ENCODE data around the gene CEP43.

CEP43 gene, protein sequence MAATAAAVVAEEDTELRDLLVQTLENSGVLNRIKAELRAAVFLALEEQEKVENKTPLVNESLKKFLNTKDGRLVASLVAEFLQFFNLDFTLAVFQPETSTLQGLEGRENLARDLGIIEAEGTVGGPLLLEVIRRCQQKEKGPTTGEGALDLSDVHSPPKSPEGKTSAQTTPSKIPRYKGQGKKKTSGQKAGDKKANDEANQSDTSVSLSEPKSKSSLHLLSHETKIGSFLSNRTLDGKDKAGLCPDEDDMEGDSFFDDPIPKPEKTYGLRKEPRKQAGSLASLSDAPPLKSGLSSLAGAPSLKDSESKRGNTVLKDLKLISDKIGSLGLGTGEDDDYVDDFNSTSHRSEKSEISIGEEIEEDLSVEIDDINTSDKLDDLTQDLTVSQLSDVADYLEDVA

GRCh38 chr6:166999145-166999883 lies at the start of gene CEP43:
TSS of gene CEP43 (plus strand) at chr6:166999397. CDS start at chr6:166999413, 16 bp downstream.
- Histone ChIP-seq H3K36me3 (ENCODE audit: control insufficient read depth, low read length) (peaks cover 83% of the 10 kb centered on the region), H3K27ac (ENCODE audit: low read depth, low read length) (peak within 1 kb of the TSS; percentile 71), H3K9me2 (replicated peaks; ENCODE audit: control insufficient read depth, low read length) (no peaks in the 10 kb centered on the region), H3K9me3 (ENCODE audit: control insufficient read depth, insufficient read depth, low read length) (no peaks in the 10 kb centered on the region), H3F3A (ENCODE audit: control insufficient read depth, insufficient read depth) (0 out of 2 replicates have a peak, but pooled peaks cover 3% of the 10 kb centered on the region), H4K20me1 (ENCODE audit: control insufficient read depth, insufficient read depth, low read depth, low read length) (peaks cover 20% of the 10 kb centered on the region), H3K79me2 (ENCODE audit: control insufficient read depth, low read length) (peaks cover 91% of the 10 kb centered on the region), H3K27me3 (ENCODE audit: control insufficient read depth, low read length) (no peaks in the 10 kb centered on the region), H3K4me1 (ENCODE audit: control insufficient read depth, low read length) (peaks cover 33% of the 10 kb centered on the region), H3K4me2 (ENCODE audit: low read length) (peak within 1 kb of the TSS; percentile 73), H3K4me3 (ENCODE audit: low read length) (peak within 1 kb of the TSS; percentile 93)
- TF ChIP-seq EZH2phosphoT487 (IDR thresholded peaks at IDR 0.05; ENCODE audit: borderline replicate concordance, low read length) (no peak), CTCF (IDR thresholded peaks at IDR 0.05; ENCODE audit: low read depth, low read length, poor library complexity, severe bottlenecking) (no peak)

- Histone ChIP-seq H3K4me3 (ENCODE audit: low read length) (no peak overlapping the region), H3K79me2 (ENCODE audit: control insufficient read depth, low read length) (peaks cover 46% of the 10 kb centered on the region), H3K4me2 (ENCODE audit: low read length) (peak overlapping the region; percentile 62), H3K27ac (ENCODE audit: low read depth, low read length) (0 out of 2 replicates have a peak overlapping the region, but pooled peaks have one; percentile 41), H3K36me3 (ENCODE audit: control insufficient read depth, low read length) (peaks cover 69% of the 10 kb centered on the region), H3K9me2 (replicated peaks; ENCODE audit: control insufficient read depth, low read length) (no peaks in the 10 kb centered on the region), H3F3A (ENCODE audit: control insufficient read depth, insufficient read depth) (peaks cover 24% of the 10 kb centered on the region), H3K9me3 (ENCODE audit: control insufficient read depth, insufficient read depth, low read length) (no peaks in the 10 kb centered on the region), H3K4me1 (ENCODE audit: control insufficient read depth, low read length) (peaks cover 54% of the 10 kb centered on the region), H3K27me3 (ENCODE audit: control insufficient read depth, low read length) (no peaks in the 10 kb centered on the region), H4K20me1 (ENCODE audit: control insufficient read depth, insufficient read depth, low read depth, low read length) (peaks cover 13% of the 10 kb centered on the region)
- no peak for TF ChIP-seq CTCF (IDR thresholded peaks at IDR 0.05; ENCODE audit: low read depth, low read length, poor library complexity, severe bottlenecking)
- no peak for TF ChIP-seq EZH2phosphoT487 (IDR thresholded peaks at IDR 0.05; ENCODE audit: borderline replicate concordance, low read length)
These were observed 49.4 kb upstream of the CEP43 start for GRCh38 chr6:166949528-166950442.

DNA sequence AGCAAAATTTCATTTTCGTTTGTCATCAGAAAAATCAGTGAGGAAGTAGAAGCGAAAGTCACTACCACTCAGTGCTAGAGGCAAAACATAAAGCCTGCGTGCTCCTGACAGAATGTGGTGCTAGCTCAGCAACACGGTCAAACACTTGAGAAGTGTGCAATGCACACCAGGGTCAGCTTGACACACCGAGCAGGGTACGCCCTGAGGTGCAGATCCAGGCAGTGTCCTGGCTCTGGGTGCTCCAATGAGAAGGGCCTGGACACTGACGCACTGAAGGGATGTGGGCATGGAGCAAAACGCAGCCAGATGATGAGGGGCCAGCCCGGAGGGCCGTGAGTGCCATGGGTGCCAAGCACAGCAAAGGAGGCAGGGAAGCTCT lies 48.8 kb upstream of the CEP43 start:
- Histone ChIP-seq H4K20me1 (ENCODE audit: control insufficient read depth, insufficient read depth, low read depth, low read length) (peaks cover 13% of the 10 kb centered on the region), H3K27me3 (ENCODE audit: control insufficient read depth, low read length) (no peaks in the 10 kb centered on the region), H3F3A (ENCODE audit: control insufficient read depth, insufficient read depth) (peaks cover 25% of the 10 kb centered on the region), H3K4me1 (ENCODE audit: control insufficient read depth, low read length) (peaks cover 60% of the 10 kb centered on the region), H3K36me3 (ENCODE audit: control insufficient read depth, low read length) (peaks cover 65% of the 10 kb centered on the region), H3K9me2 (replicated peaks; ENCODE audit: control insufficient read depth, low read length) (no peaks in the 10 kb centered on the region), H3K4me3 (ENCODE audit: low read length) (peak overlapping the region; percentile 37; the same call in 1 of the 2 replicates), H3K27ac (ENCODE audit: low read depth, low read length) (peak overlapping the region; percentile 41), H3K9me3 (ENCODE audit: control insufficient read depth, insufficient read depth, low read length) (no peaks in the 10 kb centered on the region), H3K79me2 (ENCODE audit: control insufficient read depth, low read length) (peaks cover 49% of the 10 kb centered on the region), H3K4me2 (ENCODE audit: low read length) (peak overlapping the region; percentile 62)
- TF ChIP-seq EZH2phosphoT487 (IDR thresholded peaks at IDR 0.05; ENCODE audit: borderline replicate concordance, low read length) (no peak), CTCF (IDR thresholded peaks at IDR 0.05; ENCODE audit: low read depth, low read length, poor library complexity, severe bottlenecking) (no peak)
